Forelimb muscle (tissue), 1 donor: ENCODE results near the gene BIRC7. TPM values are rescaled to one million over a fixed set of nuclear protein-coding genes. Genes with fewer than 3 reads are reported as not detected.

ENCODE experiments used
- DNase-seq: peaks from one replicate; pipeline ENCODE4 v3.0.0-alpha.2; 2013; ENCODE audit warnings: low read depth
- polyA plus RNA-seq: library from polyadenylated mRNA; unstranded; fragments of 120-200 nt; gene quantifications from one replicate; pipeline ENCODE4 v1.2.1, GENCODE V29; 2013; ENCODE audit not compliant: insufficient read length

The BIRC7 gene
- polyA plus RNA-seq, 1 donor: 0.27 TPM

- DNase-seq: no peak
These were observed 46.3 kb downstream of the BIRC7 start for GRCh38 chr20:63281742-63282665.

GRCh38 chr20:63282946-63283345 lies 47.2 kb downstream of the BIRC7 start:
- DNase-seq: no peak

DNA sequence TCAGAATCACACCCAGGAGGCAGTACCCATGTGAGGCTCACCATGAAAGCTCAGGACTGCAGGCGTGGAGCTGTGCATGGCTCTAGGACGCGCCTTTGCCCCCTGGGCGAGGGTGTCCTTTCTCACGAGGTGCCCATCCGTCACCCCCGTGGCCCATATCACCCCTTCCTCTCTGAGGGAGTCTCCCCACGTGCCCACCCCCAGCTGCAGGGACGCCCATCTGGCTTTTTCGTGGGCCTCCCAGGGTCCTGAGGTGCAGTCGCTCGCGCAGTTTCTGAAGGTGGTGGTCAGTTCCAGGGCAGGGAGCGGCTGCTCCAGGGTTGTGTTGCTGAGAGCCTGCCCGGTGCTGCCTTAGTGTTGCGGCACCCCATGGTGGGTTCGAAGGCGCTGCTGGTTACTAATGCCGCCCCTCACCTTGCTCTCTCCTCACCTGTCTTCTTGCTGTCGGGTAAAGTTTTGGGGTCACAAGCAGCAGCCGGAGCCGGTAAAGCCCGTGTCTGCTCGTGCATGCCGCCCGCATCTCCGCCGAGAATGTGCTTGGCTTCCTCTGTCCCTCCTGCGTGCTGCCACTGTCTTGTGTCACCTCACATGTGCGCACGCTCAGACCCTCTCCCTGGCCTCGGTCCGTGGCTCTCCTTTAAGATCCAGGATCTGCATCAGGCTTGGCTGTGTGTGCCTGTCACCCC lies 47.8 kb downstream of the BIRC7 start:
- no peak for DNase-seq

GRCh38 chr20:63284083-63284440 lies 48.4 kb downstream of the BIRC7 start:
- no peak for DNase-seq

DNA sequence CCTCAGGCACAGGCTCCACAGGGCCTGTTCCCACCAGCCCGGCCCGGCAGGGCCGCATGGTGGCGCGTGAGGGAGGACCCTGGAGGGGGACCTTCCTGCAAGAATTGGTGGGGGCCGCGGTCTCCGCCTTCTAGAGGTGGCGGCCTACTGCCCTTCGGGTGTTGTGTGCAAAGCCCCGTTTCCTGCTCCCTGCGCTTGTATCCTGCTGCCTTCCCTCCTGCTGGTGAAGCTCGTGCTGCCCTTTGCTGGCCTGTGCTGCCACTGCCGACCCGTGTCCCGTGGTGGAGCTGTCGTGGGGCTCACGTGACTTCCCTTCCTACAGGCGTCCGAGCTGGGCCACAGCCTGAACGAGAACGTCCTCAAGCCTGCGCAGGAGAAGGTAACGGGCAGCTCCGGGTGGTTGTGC lies 48.8 kb downstream of the BIRC7 start:
- DNase-seq: no peak

DNA sequence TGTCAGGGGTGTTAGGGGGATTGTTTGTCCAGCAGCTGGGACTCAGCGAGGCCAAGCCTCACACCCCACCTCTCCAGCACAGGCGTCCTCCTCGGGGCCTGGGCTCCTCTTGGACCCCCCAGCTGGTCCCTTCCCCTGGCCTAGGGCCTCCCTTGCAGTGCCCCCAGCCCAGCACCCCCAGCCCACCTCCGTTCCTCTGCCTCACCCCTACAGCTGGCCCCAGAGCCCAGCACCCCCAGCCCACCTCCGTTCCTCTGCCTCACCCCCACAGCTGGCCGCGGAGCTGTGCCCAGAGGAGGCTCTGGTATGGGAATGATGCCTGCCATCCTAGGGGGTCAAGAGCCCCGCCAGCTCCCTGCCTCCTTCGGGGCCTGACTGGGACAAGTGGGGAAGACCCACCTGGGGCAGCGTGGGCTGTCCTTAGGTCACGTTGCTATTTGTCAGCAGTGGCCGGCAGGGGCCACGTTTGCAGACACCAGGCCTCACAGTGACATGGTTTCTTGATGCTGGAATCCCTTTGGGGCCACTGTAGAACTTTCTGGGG lies 49.3 kb downstream of the BIRC7 start:
- DNase-seq: no peak

DNA sequence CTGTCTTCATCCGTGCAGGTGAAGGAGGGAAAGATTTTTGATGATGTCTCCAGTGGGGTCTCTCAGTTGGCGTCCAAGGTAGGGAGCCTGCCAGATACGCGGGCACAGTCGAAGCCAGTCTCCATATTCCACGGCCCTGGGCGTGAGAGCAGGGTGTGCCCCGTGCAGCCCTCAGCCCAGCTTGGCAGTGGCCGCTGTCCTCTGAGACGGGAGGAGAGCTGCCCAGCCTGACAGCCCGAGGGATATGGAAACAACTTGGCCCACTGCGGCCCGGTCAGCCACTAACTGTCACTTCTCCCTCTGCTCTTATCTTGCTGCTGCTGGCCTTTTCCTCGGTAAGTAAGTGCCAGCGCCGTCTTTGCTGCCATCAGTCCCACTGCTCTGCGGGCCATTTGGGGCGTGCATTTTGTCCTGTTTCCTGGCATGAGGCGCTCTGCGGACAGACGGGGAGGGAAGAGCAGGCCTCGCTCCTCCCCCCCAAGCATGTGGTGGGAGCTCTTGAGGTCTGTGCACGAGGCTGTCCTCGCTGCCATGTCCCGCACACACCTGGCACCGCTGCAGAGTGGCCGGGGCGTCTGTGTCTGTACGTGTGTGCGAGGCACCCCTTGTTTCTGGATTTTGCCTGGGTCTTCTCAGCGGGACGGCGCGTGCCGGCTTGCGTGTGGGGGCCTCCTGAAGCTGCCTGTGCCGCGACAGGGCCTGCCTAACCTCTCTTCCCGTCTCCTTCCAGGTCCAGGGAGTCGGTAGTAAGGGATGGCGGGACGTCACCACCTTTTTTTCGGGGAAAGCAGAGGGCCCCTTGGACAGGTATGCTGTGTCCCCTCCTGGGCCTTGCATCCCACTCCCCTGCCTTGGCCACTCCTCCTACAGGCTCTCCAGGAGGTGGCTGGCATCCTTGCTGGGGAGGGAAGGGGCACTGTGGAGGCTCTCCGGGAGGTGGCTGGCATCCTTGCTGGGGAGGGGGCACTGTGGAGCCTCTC lies 50.2 kb downstream of the BIRC7 start:
- no peak for DNase-seq

GRCh38 chr20:63286781-63287696 lies 51.3 kb downstream of the BIRC7 start:
- no peak for DNase-seq

- DNase-seq: no peak
These were observed 52.2 kb downstream of the BIRC7 start for GRCh38 chr20:63287697-63288580.

- DNase-seq: no peak
These were observed 53.0 kb downstream of the BIRC7 start for GRCh38 chr20:63288581-63289251.

- DNase-seq: no peak
These were observed 53.8 kb downstream of the BIRC7 start for GRCh38 chr20:63289311-63290135.

Other genes starting within 250 kb of the BIRC7 start
- not detected for gene BHLHE23, start 228.9 kb upstream of the BIRC7 start, polyA plus RNA-seq
- gene YTHDF1, start 19.8 kb upstream of the BIRC7 start, polyA plus RNA-seq: 25.2 TPM
- gene NKAIN4, start 18.6 kb downstream of the BIRC7 start, polyA plus RNA-seq: 29.5 TPM
- gene ARFGAP1, start 36.9 kb downstream of the BIRC7 start, polyA plus RNA-seq: 76.0 TPM
- gene COL20A1, start 57.3 kb downstream of the BIRC7 start, polyA plus RNA-seq: 4.0 TPM
- 0.46 TPM for gene CHRNA4, start 125.4 kb downstream of the BIRC7 start, polyA plus RNA-seq
- gene KCNQ2, start 236.8 kb downstream of the BIRC7 start, polyA plus RNA-seq: 3.5 TPM